GM10266 (cell line): Measurements from ENCODE around the gene LSR.
A peak's percentile ranks its signal among the peaks of the same experiment; 100 is the strongest.

ENCODE experiments used
- DNase-seq: peaks from one replicate; pipeline ENCODE4 v3.0.0; 2012; ENCODE audit errors: extremely low spot score
- TF ChIP-seq, protein P1 (sequence below): IDR thresholded peaks from 2 replicates; pipeline ENCODE4 v1.5.1; 2012; ENCODE audit warnings: mild to moderate bottlenecking, low read depth; ENCODE audit not compliant: control insufficient read depth, insufficient read depth; ENCODE audit errors: missing control alignments

The LSR gene, protein sequence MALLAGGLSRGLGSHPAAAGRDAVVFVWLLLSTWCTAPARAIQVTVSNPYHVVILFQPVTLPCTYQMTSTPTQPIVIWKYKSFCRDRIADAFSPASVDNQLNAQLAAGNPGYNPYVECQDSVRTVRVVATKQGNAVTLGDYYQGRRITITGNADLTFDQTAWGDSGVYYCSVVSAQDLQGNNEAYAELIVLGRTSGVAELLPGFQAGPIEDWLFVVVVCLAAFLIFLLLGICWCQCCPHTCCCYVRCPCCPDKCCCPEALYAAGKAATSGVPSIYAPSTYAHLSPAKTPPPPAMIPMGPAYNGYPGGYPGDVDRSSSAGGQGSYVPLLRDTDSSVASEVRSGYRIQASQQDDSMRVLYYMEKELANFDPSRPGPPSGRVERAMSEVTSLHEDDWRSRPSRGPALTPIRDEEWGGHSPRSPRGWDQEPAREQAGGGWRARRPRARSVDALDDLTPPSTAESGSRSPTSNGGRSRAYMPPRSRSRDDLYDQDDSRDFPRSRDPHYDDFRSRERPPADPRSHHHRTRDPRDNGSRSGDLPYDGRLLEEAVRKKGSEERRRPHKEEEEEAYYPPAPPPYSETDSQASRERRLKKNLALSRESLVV

DNA sequence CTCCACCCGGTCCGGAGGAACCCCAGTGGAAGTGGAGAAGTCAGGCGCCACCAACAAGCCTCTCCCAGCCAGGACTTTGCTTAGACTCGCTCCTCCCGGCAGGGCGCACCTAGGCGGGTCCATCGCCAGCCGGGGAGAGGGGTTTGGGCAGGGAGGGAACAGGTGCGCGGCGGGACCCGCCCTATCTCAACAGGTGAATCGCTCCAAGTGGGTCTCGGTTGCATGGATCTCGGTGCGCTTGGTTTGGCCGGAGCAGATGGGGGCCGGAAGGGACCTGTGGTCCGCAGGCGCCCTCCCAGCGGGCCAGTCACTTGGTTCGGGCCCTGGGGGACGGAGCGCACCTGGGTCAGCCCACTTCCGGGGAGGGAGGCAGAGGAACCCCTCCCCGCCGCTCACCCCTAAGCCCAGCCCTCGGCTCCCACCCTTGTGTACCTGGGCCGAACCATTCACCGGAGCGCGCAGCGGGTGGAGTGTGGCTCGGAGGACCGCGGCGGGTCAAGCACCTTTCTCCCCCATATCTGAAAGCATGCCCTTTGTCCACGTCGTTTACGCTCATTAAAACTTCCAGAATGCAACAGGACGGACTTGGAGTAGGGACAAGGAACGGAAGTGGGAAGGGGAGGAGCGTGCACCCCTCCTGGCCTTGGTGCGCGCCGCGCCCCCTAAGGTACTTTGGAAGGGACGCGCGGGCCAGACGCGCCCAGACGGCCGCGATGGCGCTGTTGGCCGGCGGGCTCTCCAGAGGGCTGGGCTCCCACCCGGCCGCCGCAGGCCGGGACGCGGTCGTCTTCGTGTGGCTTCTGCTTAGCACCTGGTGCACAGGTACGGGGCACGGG lies at the start of gene LSR:
LSR (plus strand) TSS at position 693 of the 836 bp plus-strand sequence; CDS start at position 714, 21 bp downstream.
- TF ChIP-seq, protein P1, sequence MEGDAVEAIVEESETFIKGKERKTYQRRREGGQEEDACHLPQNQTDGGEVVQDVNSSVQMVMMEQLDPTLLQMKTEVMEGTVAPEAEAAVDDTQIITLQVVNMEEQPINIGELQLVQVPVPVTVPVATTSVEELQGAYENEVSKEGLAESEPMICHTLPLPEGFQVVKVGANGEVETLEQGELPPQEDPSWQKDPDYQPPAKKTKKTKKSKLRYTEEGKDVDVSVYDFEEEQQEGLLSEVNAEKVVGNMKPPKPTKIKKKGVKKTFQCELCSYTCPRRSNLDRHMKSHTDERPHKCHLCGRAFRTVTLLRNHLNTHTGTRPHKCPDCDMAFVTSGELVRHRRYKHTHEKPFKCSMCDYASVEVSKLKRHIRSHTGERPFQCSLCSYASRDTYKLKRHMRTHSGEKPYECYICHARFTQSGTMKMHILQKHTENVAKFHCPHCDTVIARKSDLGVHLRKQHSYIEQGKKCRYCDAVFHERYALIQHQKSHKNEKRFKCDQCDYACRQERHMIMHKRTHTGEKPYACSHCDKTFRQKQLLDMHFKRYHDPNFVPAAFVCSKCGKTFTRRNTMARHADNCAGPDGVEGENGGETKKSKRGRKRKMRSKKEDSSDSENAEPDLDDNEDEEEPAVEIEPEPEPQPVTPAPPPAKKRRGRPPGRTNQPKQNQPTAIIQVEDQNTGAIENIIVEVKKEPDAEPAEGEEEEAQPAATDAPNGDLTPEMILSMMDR, result peak; percentile 5
- DNase-seq, result peak; percentile 94

DNA sequence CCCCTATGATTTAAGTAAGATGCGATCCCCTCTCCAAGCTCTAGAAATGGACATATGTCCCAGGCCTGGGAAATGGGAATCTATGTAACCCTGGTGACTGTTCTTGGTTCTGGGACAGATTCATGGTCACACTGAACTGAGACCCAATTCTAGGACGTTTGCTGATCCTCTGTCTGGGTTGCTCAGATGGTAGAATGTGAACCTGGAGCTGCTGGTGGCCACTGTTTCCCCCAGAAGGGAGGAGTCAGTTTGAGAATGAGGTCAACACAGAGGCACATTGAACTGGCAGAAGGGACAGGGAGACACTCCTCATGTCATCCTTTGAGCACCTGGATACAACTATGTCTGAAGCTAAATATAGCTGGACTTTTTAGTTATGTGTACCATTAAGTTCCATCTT lies 49.3 kb upstream of the LSR start:
- no peak for DNase-seq
- TF ChIP-seq, protein P1, result no peak

DNA sequence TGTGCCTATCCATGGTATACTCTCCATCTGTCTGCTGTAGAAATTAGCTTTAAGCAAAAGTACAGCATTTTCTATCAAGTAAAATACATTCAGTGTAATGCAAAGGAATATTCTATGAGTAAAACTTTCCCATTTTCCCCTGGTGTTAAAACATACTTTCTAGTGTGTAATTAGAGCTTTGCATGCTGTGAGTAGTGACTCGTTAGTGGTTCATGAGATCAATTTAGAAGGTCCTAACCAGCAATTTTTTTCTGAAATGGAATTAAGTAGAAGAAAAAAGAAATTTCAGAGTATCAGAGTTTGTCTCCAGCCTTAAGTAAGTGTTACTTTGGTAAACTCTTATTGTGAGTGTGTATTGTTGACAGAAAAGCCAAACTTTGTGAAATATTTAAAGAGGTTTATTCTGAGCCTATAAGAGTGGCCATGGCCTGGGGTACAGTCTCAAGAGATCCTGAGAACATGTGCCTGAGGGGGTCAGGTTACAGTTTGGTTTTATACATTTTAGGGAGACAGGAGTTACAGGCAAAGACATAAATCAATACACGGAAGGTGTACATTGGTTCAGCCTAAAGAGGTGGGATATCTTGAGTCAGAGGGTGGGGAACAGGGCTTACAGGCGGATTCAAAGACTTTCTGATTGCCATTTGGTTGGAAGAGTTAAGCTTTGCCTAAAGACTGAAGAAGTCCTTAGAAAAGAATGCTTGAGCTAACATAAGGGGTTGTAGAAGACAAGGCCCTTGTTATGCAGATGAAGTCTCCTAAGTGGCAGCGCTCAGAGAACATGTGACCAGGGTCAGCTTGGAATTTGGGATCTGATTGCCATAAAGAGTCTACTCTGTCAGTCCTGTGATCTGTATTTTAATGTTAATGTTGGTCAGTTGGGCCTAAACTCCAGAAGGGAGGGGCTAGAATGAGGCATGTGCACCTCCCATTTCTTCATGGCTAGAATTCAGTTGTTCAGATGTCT lies 45.8 kb upstream of the LSR start:
- TF ChIP-seq, protein P1, result no peak
- no peak for DNase-seq

DNA sequence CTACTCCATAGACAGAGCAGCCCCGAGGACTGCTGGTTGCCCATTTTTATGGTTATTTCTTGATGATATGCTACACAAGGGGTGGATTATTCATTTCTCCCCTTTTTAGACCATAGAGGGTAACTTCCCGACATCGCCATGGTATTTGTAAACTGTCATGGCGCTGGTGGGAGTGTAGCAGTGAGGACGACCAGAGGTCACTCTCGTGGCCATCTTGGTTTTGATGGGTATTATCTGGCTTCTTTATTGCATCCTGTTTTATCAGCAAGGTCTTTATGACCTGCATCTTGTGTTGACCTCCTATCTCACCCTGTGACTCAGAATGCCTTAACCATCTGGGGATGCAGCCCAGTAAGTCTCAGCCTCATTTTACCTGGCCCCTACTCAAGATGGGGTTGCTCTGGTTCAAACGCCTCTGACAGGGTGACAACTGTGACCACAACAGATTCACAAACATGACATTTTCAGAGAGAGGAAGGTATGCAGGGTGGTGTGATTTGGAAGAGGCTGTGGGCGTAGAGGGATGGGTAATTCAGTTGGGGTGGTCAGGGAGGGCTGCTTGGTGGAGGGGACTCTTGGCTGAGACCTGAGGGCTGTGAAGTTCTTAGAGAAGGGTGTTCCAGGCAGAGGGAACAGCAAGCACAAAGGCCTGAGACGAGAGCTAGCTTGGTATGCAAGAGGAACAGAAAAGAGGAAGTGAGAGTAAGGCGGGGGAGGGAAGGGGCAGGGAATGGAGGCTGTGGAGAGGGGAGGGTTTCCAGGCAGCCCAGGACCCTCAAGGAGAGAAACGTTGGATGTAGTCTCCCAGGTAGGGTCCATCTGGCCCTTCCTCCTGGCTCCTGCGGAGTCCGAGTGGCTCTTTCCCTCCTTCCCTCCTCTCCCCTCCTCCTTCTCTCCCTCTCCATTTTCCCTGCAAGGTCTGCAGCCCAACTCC lies 43.7 kb upstream of the LSR start:
- peak; percentile 70 for DNase-seq
- TF ChIP-seq, protein P1, result no peak

DNA sequence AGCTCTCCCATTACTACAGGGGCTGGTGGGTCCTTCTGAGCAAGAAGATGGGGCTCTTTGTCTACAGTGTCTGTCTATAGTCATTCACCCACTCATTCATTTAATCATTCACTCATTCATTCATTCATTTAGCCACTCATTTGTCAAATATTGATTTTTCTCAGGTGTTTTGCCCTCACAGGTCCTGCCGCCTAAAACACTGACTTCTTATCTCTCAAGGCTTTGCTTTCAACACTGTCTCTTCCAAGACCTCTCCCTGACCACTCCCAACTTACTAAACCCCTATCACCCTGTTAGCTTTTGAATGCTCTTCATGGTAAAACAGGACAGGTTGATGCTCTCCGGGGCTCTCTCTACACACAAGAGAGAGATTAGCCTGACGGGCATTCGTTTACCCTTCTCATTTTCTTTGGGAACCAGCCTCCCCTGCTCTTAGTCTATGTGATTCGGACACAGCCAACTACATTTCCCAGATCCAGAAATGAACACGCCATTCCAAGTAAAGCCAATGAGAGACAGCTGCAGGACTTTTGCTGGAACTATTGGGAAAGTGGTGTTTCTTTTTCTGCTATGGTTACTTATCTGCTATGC lies 43.0 kb upstream of the LSR start:
- TF ChIP-seq, protein P1, result no peak
- DNase-seq, result no peak
